NCI-H2081 treated with DMSO at 0.1 percent for 48 hours (cell line): ENCODE results near the gene MAP4K4.

Experiments
- DNase-seq: peaks from one replicate; lab custom pipeline; 2025; lab: John Stamatoyannopoulos, UW

Gene MAP4K4

GRCh38 chr2:101723371-101724124, 26.0 kb downstream of the MAP4K4 start:
- DNase-seq: no peak

DNA sequence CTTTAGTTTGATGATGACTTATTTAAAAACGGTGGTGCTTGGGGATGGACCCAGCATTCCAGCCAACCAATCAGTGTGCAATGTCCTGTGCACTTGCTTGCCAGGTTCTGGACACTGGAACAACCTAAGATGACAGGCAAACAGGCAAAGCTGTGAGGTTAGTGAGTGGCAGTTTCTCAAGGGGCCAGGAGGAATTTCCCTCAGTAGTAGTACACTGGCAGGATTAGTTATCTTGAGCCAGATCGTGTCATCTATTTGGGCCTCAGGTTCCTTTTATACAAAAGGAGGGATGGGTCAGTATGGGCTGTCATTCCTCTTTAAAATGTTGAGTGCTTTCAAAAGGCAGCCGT, 26.6 kb downstream of the MAP4K4 start:
- no peak for DNase-seq

DNA sequence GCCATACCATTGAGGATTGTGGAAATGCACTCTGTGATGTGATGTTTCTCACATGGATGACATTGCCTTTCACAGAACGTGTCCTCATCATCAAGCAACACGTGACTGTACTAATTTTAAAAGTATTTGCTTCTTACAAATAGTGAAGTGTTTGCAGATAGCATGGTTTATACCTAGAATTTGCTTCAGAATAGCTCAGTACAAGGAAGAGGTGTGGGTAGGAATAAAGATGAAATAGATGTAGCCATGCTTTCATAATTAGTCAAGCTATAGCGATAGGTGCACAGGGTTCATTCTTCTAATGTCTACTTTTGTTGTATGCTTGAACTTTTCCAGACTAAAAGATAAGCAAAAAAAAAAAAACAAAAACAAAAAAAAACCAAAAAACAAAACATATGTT, 27.5 kb downstream of the MAP4K4 start:
- DNase-seq: no peak

GRCh38 chr2:101725515-101726192, 28.1 kb downstream of the MAP4K4 start:
- DNase-seq: no peak

DNA sequence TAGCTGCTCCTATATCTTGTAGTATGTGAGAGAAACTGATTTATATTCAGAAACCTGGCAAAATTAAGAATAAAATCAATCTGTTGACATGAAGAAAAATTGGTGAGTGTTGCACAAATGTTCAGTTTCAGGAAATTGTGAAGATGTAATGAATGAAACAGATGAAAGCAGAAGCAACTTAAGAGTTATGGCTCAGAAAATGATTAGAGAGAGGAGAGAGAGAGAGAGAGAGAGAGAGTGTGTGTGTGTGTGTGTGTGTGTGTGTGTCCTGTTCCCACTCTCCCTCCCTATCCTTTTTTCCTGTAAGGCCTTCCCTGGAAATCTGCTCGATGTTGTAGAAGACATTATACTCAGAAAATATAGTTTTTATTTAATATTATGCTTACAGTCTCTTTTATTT, 31.4 kb downstream of the MAP4K4 start:
- no peak for DNase-seq

- DNase-seq: no peak
Measured at GRCh38 chr2:101729521-101730190, 32.1 kb downstream of the MAP4K4 start.

DNA sequence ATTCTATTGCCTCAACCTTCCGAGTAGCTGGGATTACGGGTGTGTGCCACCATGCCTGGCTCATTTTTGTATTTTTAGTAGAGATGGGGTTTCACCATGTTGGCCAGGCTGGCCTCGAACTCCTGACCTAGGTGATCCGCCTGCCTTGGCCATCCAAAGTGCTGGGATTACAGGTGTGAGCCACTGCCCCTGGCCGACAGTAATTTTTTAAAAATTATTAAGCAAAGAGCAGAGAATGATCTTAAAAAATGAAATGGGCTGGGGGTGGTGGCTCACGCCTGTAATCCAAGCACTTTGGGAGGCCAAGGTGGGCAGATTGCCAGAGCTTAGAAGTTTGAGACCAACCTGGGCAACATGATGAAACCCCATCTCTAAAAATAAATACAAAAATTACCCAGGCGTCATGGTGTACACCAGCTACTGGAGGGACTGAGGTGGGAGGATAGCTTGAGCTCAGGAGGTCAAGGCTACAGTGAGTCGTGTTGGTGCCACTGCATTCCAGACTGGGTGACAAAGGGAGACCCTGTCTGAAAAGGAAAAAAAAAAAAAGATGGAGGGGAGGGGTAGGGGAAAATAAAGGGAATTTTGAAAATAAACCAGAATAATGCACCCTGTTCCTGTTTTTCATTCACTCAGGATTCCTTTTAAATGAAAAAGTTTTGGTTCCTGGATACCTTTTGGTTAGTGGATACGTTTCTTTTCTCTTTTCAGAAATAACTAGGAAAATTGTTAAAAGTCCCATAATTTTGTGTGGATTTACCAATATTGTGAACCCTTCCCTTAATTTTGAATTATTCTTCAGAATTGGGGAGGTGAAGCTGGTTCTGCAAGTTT, 33.9 kb downstream of the MAP4K4 start:
- no peak for DNase-seq

GRCh38 chr2:101732199-101732598, 34.7 kb downstream of the MAP4K4 start:
- DNase-seq: no peak

DNA sequence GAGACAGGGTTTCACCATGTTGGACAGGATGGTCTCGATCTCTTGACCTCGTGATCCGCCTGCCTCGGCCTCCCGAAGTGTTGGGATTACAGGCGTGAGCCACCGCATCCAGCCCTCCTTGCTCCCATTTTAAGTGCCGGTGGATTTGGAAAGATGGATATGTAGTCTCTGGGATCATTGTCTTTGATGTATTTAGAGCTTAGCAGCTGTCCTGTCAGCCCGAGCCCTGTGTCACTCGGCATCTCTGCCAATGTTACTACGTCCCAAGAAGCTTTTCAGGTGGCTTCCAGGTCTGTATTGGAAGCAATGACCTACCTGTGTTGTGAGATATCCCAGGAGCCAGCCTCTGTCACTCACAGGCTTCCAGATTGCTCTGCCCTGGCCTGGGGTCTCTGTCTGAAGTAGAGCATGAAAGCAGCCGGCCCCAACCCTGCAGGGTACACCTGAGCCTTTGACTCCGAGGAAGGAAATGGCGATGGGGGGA, 35.3 kb downstream of the MAP4K4 start:
- DNase-seq: no peak

- DNase-seq: no peak
Measured at GRCh38 chr2:101733257-101733993, 35.9 kb downstream of the MAP4K4 start.

DNA sequence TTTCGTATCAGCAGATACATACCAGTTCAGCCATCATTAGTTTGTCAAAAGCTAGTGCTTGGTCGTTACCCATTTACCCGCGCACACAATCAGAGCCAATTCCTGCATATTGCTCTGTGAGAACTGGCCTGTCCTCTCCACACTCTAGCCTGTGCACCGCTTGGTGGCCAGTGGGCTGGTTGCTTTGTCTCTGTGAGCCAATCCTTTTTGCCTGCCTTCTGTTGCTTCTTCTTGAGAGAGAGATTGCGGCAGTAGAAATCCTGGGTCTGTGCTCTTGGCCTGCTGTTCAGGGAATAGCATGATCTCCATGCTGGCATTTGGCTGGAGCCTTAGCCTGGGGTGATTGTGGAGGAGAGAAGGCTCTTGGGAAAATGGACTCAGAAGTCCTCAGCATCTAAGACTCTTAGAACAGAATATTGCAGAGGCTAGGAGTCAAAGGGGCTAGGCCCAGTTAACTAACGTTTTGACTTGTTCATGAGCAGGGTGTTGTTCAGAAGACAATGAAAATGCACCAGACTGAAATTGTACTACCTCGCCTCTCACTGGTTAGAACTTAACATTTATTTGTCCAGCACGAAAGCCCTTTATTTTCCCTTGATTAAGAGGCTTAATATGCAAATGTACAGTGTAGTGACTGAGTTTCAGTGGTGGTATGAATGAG, 37.1 kb downstream of the MAP4K4 start:
- no peak for DNase-seq

DNA sequence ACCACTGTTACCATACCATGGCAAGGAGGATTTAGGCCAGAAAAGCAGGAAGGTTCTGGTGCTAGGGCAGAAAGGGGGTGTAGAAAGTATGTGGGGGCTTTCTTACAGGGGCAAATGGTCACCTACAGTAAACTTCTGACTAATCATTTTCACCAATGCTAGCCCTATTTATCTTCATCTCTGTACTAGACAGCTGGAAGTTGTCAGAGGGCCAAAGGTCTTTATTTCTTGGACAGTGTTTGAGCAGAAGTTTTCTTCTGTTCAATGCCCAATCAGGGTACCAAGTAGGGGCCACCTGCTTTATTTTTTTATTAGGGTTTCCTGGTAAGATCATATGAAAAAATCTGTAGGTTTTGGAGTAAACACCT, 37.6 kb downstream of the MAP4K4 start:
- no peak for DNase-seq

GRCh38 chr2:101736233-101736632, 38.7 kb downstream of the MAP4K4 start:
- DNase-seq: no peak

DNA sequence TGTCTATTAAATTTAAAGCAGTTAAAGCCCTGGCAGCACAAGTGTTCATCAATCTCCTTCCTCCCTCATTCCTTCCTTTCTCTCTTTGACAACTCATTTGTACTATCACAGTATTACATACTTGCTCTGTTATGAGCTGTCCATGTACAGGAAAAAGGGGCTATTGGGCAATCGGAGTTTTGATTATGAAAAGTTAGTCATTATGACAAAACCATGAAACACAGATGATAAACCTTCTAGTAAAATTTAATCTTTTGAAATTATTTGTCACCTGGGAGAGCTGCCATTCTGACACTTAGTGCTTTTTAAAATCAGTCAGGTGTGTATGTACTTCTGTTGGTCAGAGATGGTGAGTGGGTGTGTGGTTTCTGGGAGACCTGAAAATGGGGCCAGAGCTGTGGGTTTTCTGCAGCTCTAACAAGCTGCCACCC, 39.4 kb downstream of the MAP4K4 start:
- DNase-seq: no peak

GRCh38 chr2:101737478-101738255, 40.2 kb downstream of the MAP4K4 start:
- no peak for DNase-seq

- no peak for DNase-seq
Measured at GRCh38 chr2:101738649-101739048, 41.1 kb downstream of the MAP4K4 start.

- DNase-seq: no peak
Measured at GRCh38 chr2:101740555-101740964, 43.1 kb downstream of the MAP4K4 start.

GRCh38 chr2:101741775-101742520, 44.4 kb downstream of the MAP4K4 start:
- no peak for DNase-seq

DNA sequence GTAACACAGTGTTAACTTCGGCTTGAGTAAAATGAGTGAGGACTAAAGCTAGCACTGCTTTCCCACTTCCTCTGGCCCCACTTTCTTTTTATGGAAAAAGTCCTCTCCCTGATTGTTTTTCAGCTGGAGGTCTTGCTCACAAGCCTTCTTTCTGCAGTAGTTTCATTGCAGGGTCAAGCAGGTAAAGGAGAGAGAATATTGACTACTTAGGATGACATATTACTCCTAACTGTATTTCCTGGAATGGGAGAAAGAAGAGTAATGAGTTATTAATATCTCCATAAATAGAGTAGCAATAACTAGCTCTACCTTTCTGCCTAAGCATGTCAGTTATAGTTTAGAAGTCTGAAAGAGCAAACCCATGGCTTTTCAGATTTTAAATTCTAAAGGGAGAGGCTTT, 45.0 kb downstream of the MAP4K4 start:
- no peak for DNase-seq
